HepG2 (cell line): Measurements from ENCODE around the gene MTRF1. TPM values are rescaled to one million over a fixed set of nuclear protein-coding genes. Genes with fewer than 3 reads are reported as not detected.

Experiments used
- DPF2 ChIP-seq: sonication (generic); formaldehyde crosslinking; IDR thresholded peaks from 2 replicates; pipeline ENCODE4 v1.4.0; 2020; ENCODE audit warnings: mild to moderate bottlenecking, low read depth, missing genetic modification reagents, borderline replicate concordance
- FOXA3 ChIP-seq: IDR thresholded peaks from 2 replicates; pipeline ENCODE4 v1.6.1; 2016; ENCODE audit warnings: missing genetic modification reagents, missing compliant biosample characterization
- GATAD1 ChIP-seq: IDR thresholded peaks from 2 replicates; pipeline ENCODE4 v1.6.1; 2016; ENCODE audit warnings: missing genetic modification reagents, missing compliant biosample characterization
- HCFC1 ChIP-seq: fragments of 150-350 bp; IDR thresholded peaks from 2 replicates; pipeline ENCODE4 v1.6.1; 2014; ENCODE audit warnings: low read depth, low read length
- ISL2 ChIP-seq: sonication (generic); formaldehyde crosslinking; IDR thresholded peaks from 2 replicates; pipeline ENCODE4 v1.5.0; 2020; ENCODE audit warnings: missing genetic modification reagents
- JUNB ChIP-seq: sonication (generic); formaldehyde crosslinking; IDR thresholded peaks from 2 replicates; pipeline ENCODE4 v1.8.0; 2022; ENCODE audit warnings: missing genetic modification reagents, mild to moderate bottlenecking, borderline replicate concordance
- KAT7 ChIP-seq: IDR thresholded peaks from 2 replicates; pipeline ENCODE4 v1.6.1; 2018; ENCODE audit warnings: borderline replicate concordance, missing compliant biosample characterization
- KLF6 ChIP-seq: IDR thresholded peaks from 2 replicates; pipeline ENCODE4 v1.8.0; 2016; ENCODE audit warnings: missing biosample characterization, missing genetic modification reagents
- KMT2A ChIP-seq: sonication (generic); formaldehyde crosslinking; IDR thresholded peaks from 2 replicates; pipeline ENCODE4 v1.4.0; 2020; ENCODE audit warnings: missing genetic modification reagents
- PPARG ChIP-seq: conservative IDR thresholded peaks from 2 replicates; pipeline ENCODE4 v1.6.1; 2016; ENCODE audit warnings: missing biosample characterization, missing genetic modification reagents
- RARA ChIP-seq: IDR thresholded peaks from 2 replicates; pipeline ENCODE4 v1.6.1; 2016; ENCODE audit warnings: missing genetic modification reagents, missing compliant biosample characterization
- SALL1 ChIP-seq: sonication (generic); formaldehyde crosslinking; IDR thresholded peaks from 2 replicates; pipeline ENCODE4 v1.8.0; 2022; ENCODE audit warnings: mild to moderate bottlenecking, missing genetic modification reagents
- TARDBP ChIP-seq: sonication (generic); formaldehyde crosslinking; IDR thresholded peaks from 2 replicates; pipeline ENCODE4 v1.8.0; 2022; ENCODE audit warnings: mild to moderate bottlenecking, missing genetic modification reagents
- ZBTB7B ChIP-seq: sonication (generic); formaldehyde crosslinking; IDR thresholded peaks from 2 replicates; pipeline ENCODE4 v1.4.0; 2020; ENCODE audit warnings: missing genetic modification reagents
- ZFP36L1 ChIP-seq: sonication (generic); formaldehyde crosslinking; IDR thresholded peaks from 2 replicates; pipeline ENCODE4 v1.8.0; 2022; ENCODE audit warnings: mild to moderate bottlenecking, missing genetic modification reagents, moderate library complexity
- ZMYM4 ChIP-seq: sonication (generic); formaldehyde crosslinking; IDR thresholded peaks from 2 replicates; pipeline ENCODE4 v1.8.1; 2023; ENCODE audit warnings: mild to moderate bottlenecking, missing genetic modification reagents
- ZNF34 ChIP-seq: sonication (generic); formaldehyde crosslinking; IDR thresholded peaks from 2 replicates; pipeline ENCODE4 v1.4.0; 2020; ENCODE audit warnings: mild to moderate bottlenecking, missing genetic modification reagents, borderline replicate concordance
- ZNF350 ChIP-seq: sonication (generic); formaldehyde crosslinking; IDR thresholded peaks from 2 replicates; pipeline ENCODE4 v1.4.0; 2020; ENCODE audit warnings: mild to moderate bottlenecking, low read depth, missing genetic modification reagents, borderline replicate concordance
- ZNF501 ChIP-seq: sonication (generic); formaldehyde crosslinking; IDR thresholded peaks from 2 replicates; pipeline ENCODE4 v1.5.1; 2020; ENCODE audit warnings: mild to moderate bottlenecking, moderate library complexity, missing genetic modification reagents
- ZNF510 ChIP-seq: sonication (generic); formaldehyde crosslinking; IDR thresholded peaks from 2 replicates; pipeline ENCODE4 v1.4.0; 2020; ENCODE audit warnings: low read depth, mild to moderate bottlenecking, missing genetic modification reagents
- polyA plus RNA-seq, 8 experiments: library from polyadenylated mRNA; depleted of rRNA in 3 of 8; stranded (reverse) in 7 of 8; unstranded in 1 of 8; fragments of >200 nt; fragmentation: Illumina TruSeq in 4 of 8; extraction: Trizol in 4 of 8; gene quantifications; 2 replicates each; pipeline versions ENCODE4 v1.2.1 to v1.2.3, GENCODE V29; 2011 to 2016; ENCODE audit warnings: low read depth in 4 of 8, missing spikeins in 1 of 8, mixed read lengths in 1 of 8; ENCODE audit not compliant: insufficient read depth in 1 of 8
- total RNA-seq, 5 experiments: library from RNA; depleted of rRNA; stranded (reverse); fragments of >200 nt; fragmentation: Illumina TruSeq; extraction: Trizol; gene quantifications; 2 replicates each; pipeline ENCODE4 v1.2.3, GENCODE V29; 2016; ENCODE audit warnings: low read depth in 1 of 5
- TF ChIP-seq, protein P1 (sequence below): sonication (generic); formaldehyde crosslinking; IDR thresholded peaks from 2 replicates; pipeline ENCODE4 v1.4.0; 2020; ENCODE audit warnings: mild to moderate bottlenecking, missing genetic modification reagents
- TF ChIP-seq, protein P2 (sequence below): IDR thresholded peaks from 2 replicates; pipeline ENCODE4 v1.6.1; 2016; ENCODE audit warnings: low read depth, control low read depth
- TF ChIP-seq, protein P3 (sequence below): IDR thresholded peaks from 2 replicates; pipeline ENCODE4 v1.6.1; 2016; ENCODE audit warnings: mild to moderate bottlenecking, missing biosample characterization, missing genetic modification reagents
- TF ChIP-seq, protein P4 (sequence below): sonication (generic); formaldehyde crosslinking; IDR thresholded peaks from 2 replicates; pipeline ENCODE4 v1.5.1; 2020; ENCODE audit warnings: mild to moderate bottlenecking, missing genetic modification reagents
- TF ChIP-seq, protein P5 (sequence below): fragments of 450-650 bp; IDR thresholded peaks from 2 replicates; pipeline ENCODE4 v1.6.1; 2016

The MTRF1 gene
- total and polyA plus RNA-seq, 2 of the 13 experiments (the other 11 are each of a cell fraction or from before 2014, with no cell fraction given), result 21.6 to 27.2 TPM

DNA sequence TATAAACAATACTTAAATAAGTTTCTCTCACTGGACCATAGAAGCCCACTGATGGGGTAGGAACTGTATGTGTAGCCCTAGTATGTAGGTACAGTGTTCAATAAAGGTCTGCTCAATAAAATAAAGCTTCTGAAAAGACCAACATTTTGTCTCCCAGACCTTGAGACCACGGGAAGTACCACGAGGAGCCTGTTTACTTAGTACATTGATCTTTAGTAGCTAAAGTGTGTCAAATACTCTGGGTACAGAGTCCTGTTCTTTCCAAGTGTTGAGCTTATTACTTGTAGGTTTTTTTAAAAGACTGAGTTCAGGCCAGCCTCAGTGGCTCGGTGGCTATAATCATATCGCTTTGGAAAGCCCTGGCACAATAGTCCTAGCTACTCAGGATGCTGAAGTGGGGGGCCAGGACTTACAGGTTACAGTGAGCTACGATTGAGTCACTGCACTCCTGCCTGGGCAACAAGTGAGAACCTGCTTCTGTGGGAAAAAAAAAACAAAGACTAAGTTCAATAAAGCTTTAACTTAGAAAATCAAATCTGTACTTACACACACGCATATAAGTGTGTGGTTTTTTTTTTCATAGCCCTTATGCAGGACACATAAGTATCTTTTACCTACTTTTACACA is 3.4 kb downstream of the MTRF1 start (continued):
- TF ChIP-seq KLF6 (0 out of 2 replicates have a peak, but pooled peaks have one; percentile 46), ZBTB7B (CRISPR knock-in tag) (peak; percentile 25; the same call in 1 of the 2 replicates), FOXA3 (CRISPR knock-in tag) (peak; percentile 95), SALL1 (CRISPR knock-in tag) (peak; percentile 43), KAT7 (CRISPR knock-in tag) (no peak), RARA (peak; percentile 51; the same call in 1 of the 2 replicates), ISL2 (peak; percentile 76; the same call in 1 of the 2 replicates), ZNF510 (CRISPR knock-in tag) (no peak), GATAD1 (CRISPR knock-in tag) (peak; percentile 20; the same call in 1 of the 2 replicates), ZNF501 (CRISPR knock-in tag) (peak; percentile 36; the same call in 1 of the 2 replicates), ZFP36L1 (CRISPR knock-in tag) (no peak), ZNF350 (CRISPR knock-in tag) (no peak), TARDBP (CRISPR knock-in tag) (peak; percentile 76), DPF2 (CRISPR knock-in tag) (peak; percentile 62; the same call in 1 of the 2 replicates), ZNF34 (no peak), JUNB (CRISPR knock-in tag) (no peak), KMT2A (CRISPR knock-in tag) (peak; percentile 42; the same call in 1 of the 2 replicates), ZMYM4 (peak; percentile 66), HCFC1 (no peak), PPARG (CRISPR knock-in tag) (peak; percentile 62)
- TF ChIP-seq, protein P1, sequence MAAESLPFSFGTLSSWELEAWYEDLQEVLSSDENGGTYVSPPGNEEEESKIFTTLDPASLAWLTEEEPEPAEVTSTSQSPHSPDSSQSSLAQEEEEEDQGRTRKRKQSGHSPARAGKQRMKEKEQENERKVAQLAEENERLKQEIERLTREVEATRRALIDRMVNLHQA (CRISPR knock-in tag), result no peak
- TF ChIP-seq, protein P2, sequence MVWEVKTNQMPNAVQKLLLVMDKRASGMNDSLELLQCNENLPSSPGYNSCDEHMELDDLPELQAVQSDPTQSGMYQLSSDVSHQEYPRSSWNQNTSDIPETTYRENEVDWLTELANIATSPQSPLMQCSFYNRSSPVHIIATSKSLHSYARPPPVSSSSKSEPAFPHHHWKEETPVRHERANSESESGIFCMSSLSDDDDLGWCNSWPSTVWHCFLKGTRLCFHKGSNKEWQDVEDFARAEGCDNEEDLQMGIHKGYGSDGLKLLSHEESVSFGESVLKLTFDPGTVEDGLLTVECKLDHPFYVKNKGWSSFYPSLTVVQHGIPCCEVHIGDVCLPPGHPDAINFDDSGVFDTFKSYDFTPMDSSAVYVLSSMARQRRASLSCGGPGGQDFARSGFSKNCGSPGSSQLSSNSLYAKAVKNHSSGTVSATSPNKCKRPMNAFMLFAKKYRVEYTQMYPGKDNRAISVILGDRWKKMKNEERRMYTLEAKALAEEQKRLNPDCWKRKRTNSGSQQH (CRISPR knock-in tag), result no peak
- TF ChIP-seq, protein P3, sequence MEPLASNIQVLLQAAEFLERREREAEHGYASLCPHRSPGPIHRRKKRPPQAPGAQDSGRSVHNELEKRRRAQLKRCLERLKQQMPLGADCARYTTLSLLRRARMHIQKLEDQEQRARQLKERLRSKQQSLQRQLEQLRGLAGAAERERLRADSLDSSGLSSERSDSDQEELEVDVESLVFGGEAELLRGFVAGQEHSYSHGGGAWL (CRISPR knock-in tag), result no peak
- TF ChIP-seq, protein P4, sequence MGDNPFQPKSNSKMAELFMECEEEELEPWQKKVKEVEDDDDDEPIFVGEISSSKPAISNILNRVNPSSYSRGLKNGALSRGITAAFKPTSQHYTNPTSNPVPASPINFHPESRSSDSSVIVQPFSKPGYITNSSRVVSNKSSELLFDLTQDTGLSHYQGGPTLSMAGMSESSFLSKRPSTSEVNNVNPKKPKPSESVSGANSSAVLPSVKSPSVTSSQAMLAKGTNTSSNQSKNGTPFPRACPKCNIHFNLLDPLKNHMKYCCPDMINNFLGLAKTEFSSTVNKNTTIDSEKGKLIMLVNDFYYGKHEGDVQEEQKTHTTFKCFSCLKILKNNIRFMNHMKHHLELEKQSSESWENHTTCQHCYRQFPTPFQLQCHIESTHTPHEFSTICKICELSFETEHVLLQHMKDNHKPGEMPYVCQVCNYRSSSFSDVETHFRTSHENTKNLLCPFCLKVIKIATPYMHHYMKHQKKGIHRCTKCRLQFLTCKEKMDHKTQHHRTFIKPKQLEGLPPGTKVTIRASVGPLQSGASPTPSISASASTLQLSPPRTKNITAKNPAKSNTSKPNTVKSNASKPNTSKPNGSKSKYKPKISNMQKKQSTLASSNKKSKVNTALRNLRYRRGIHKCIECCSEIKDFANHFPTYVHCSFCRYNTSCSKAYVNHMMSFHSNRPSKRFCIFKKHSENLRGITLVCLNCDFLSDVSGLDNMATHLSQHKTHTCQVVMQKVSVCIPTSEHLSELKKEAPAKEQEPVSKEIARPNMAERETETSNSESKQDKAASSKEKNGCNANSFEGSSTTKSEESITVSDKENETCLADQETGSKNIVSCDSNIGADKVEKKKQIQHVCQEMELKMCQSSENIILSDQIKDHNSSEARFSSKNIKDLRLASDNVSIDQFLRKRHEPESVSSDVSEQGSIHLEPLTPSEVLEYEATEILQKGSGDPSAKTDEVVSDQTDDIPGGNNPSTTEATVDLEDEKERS (CRISPR knock-in tag), result 0 out of 2 replicates have a peak, but pooled peaks have one; percentile 42
- TF ChIP-seq, protein P5, sequence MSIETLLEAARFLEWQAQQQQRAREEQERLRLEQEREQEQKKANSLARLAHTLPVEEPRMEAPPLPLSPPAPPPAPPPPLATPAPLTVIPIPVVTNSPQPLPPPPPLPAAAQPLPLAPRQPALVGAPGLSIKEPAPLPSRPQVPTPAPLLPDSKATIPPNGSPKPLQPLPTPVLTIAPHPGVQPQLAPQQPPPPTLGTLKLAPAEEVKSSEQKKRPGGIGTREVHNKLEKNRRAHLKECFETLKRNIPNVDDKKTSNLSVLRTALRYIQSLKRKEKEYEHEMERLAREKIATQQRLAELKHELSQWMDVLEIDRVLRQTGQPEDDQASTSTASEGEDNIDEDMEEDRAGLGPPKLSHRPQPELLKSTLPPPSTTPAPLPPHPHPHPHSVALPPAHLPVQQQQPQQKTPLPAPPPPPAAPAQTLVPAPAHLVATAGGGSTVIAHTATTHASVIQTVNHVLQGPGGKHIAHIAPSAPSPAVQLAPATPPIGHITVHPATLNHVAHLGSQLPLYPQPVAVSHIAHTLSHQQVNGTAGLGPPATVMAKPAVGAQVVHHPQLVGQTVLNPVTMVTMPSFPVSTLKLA, result 0 out of 2 replicates have a peak, but pooled peaks have one; percentile 32
